ENCODE data around the gene ST7. TPM values are rescaled to one million over a fixed set of nuclear protein-coding genes. Genes with fewer than 3 reads are reported as not detected.

The ST7 gene
- total RNA-seq, 1 donor from 2014 or later: 12.9 TPM

GRCh38 chr7:117149692-117150091 lies 196.4 kb downstream of the ST7 start:
- DNase-seq (ENCODE audit: low read depth) (no peak), FAIRE-seq (peak; percentile 76)
- Histone ChIP-seq H3K4me3 (ENCODE audit: low read depth, low read length) (no peak overlapping the region), H3K27me3 (ENCODE audit: control insufficient read depth, insufficient read depth, low read length) (no peaks in the 10 kb centered on the region), H3K36me3 (ENCODE audit: control insufficient read depth, insufficient read depth, low read length) (no peaks in the 10 kb centered on the region)
- TF ChIP-seq CTCF (IDR thresholded peaks at IDR 0.05; ENCODE audit: insufficient read depth, low read length, severe bottlenecking): no peak

GRCh38 chr7:117152213-117153007 lies 199.1 kb downstream of the ST7 start:
- Histone ChIP-seq H3K27me3 (ENCODE audit: control insufficient read depth, insufficient read depth, low read length) (no peaks in the 10 kb centered on the region), H3K36me3 (ENCODE audit: control insufficient read depth, insufficient read depth, low read length) (no peaks in the 10 kb centered on the region), H3K4me3 (ENCODE audit: low read depth, low read length) (no peak overlapping the region)
- DNase-seq (ENCODE audit: low read depth) (no peak), FAIRE-seq (no peak)
- TF ChIP-seq CTCF (IDR thresholded peaks at IDR 0.05; ENCODE audit: insufficient read depth, low read length, severe bottlenecking): no peak

GRCh38 chr7:117153016-117153545 lies 199.8 kb downstream of the ST7 start:
- H3K36me3 ChIP-seq (ENCODE audit: control insufficient read depth, insufficient read depth, low read length): no peaks in the 10 kb centered on the region
- FAIRE-seq (no peak), DNase-seq (ENCODE audit: low read depth) (no peak)
- no peak for TF ChIP-seq CTCF (IDR thresholded peaks at IDR 0.05; ENCODE audit: insufficient read depth, low read length, severe bottlenecking)
- H3K27me3 ChIP-seq (ENCODE audit: control insufficient read depth, insufficient read depth, low read length): no peaks in the 10 kb centered on the region
- H3K4me3 ChIP-seq (ENCODE audit: low read depth, low read length): no peak overlapping the region

GRCh38 chr7:117154721-117155120 lies 201.4 kb downstream of the ST7 start:
- Histone ChIP-seq H3K4me3 (ENCODE audit: low read depth, low read length) (no peak overlapping the region), H3K27me3 (ENCODE audit: control insufficient read depth, insufficient read depth, low read length) (no peaks in the 10 kb centered on the region), H3K36me3 (ENCODE audit: control insufficient read depth, insufficient read depth, low read length) (no peaks in the 10 kb centered on the region)
- DNase-seq (ENCODE audit: low read depth) (no peak), FAIRE-seq (no peak)
- no peak for TF ChIP-seq CTCF (IDR thresholded peaks at IDR 0.05; ENCODE audit: insufficient read depth, low read length, severe bottlenecking)

- Histone ChIP-seq H3K27me3 (ENCODE audit: control insufficient read depth, insufficient read depth, low read length) (no peaks in the 10 kb centered on the region), H3K4me3 (ENCODE audit: low read depth, low read length) (no peak overlapping the region), H3K36me3 (ENCODE audit: control insufficient read depth, insufficient read depth, low read length) (no peaks in the 10 kb centered on the region)
- DNase-seq (ENCODE audit: low read depth): no peak
- no peak for TF ChIP-seq CTCF (IDR thresholded peaks at IDR 0.05; ENCODE audit: insufficient read depth, low read length, severe bottlenecking)
- no peak for FAIRE-seq
Observed at GRCh38 chr7:117155694-117156093, 202.4 kb downstream of the ST7 start.

Data from bronchial epithelial cell (primary cell).